ENCODE results near the gene GDAP1L1. TPM values are rescaled to one million over a fixed set of nuclear protein-coding genes. Genes with fewer than 3 reads are reported as not detected.

The GDAP1L1 gene
- total and polyA plus RNA-seq, 2 donors (not counting 3 experiments of a cell fraction or from before 2014, with no cell fraction given), result not detected

- H4K20me1 ChIP-seq (replicated peaks; ENCODE audit: control insufficient read depth, extremely low read depth, insufficient read depth, low read length), result no peaks in the 10 kb centered on the region
- no peak overlapping the region for H3K9ac ChIP-seq (replicated peaks; ENCODE audit: extremely low read depth, insufficient read depth, low read length)
- no peak overlapping the region for H3K4me2 ChIP-seq (ENCODE audit: insufficient read depth, low read length)
- no peaks in the 10 kb centered on the region for H3K36me3 ChIP-seq (ENCODE audit: control insufficient read depth in 2 of 2, extremely low read depth in 1 of 2, insufficient read depth in 2 of 2, low read length in 2 of 2)
- H3K27me3 ChIP-seq (ENCODE audit: control insufficient read depth in 2 of 2, insufficient read depth in 2 of 2, low read length in 2 of 2), result no peaks in the 10 kb centered on the region
- no peaks in the 10 kb centered on the region for H3K9me3 ChIP-seq (replicated peaks; ENCODE audit: control insufficient read depth, insufficient read depth, low read length)
- no peaks in the 10 kb centered on the region for H3K9me1 ChIP-seq (replicated peaks; ENCODE audit: control insufficient read depth, extremely low read depth, insufficient read depth, low read length)
- H2AFZ ChIP-seq (ENCODE audit: low read depth, low read length), result no peak overlapping the region
- H3K4me1 ChIP-seq (ENCODE audit: control insufficient read depth, extremely low read depth, insufficient read depth, low read length), result no peaks in the 10 kb centered on the region
- H3K4me3 ChIP-seq (replicated peaks in 1 of 3; ENCODE audit: insufficient read depth in 1 of 3, low read depth in 1 of 3, low read length in 3 of 3), result no peak overlapping the region
- no peak for DNase-seq (ENCODE audit: low read depth, low spot score)
- intact Hi-C loops (cut with micrococcal nuclease) (no loop called here), dilution Hi-C loops (cut with MboI; ENCODE audit: extremely low pct_ligation_motif_present, low sequenced_read_pairs) (no loop called here)
- no peak overlapping the region for H3K27ac ChIP-seq (ENCODE audit: insufficient read depth, low read depth, low read length)
- FAIRE-seq, result no peak
- POLR2A ChIA-PET, result no interaction called here
- BruUV-seq (replicated peaks), result no TSS peak
- TF ChIP-seq EZH2 (IDR thresholded peaks at IDR 0.05; ENCODE audit: borderline replicate concordance, low read depth, low read length, severe bottlenecking) (no peak), JUN (IDR thresholded peaks at IDR 0.05; ENCODE audit: borderline replicate concordance, insufficient read depth, insufficient read length, low read depth) (no peak), FOS (IDR thresholded peaks at IDR 0.05; ENCODE audit: borderline replicate concordance, insufficient read depth, low read length) (no peak), POLR2AphosphoS5 (IDR thresholded peaks at IDR 0.05; ENCODE audit: insufficient read depth, low read depth, low read length) (no peak), MAX (IDR thresholded peaks at IDR 0.05; ENCODE audit: insufficient read depth, insufficient read length) (no peak), CTCF (IDR thresholded peaks at IDR 0.05; ENCODE audit: extremely low read depth in 1 of 2, insufficient read depth in 1 of 2, low read depth in 1 of 2, low read length in 2 of 2) (no peak), MYC (IDR thresholded peaks at IDR 0.05; ENCODE audit: low read depth, low read length) (no peak), POLR2A (IDR thresholded peaks at IDR 0.05; ENCODE audit: low read depth, low read length) (no peak), GATA2 (IDR thresholded peaks at IDR 0.05; ENCODE audit: insufficient read depth, insufficient read length, low read depth, low read length) (no peak)
- CTCF ChIA-PET, result no interaction called here
- no peaks in the 10 kb centered on the region for H3K79me2 ChIP-seq (ENCODE audit: control insufficient read depth, insufficient read depth, low read length)
These were observed 8.8 kb downstream of the GDAP1L1 start for GRCh38 chr20:44255942-44256341.
